Neural progenitor cell (in vitro differentiated cells): ENCODE measurements around the gene NINL. TPM values are rescaled to one million over a fixed set of nuclear protein-coding genes. Genes with fewer than 3 reads are reported as not detected.

ENCODE experiments used
- DNase-seq: peaks from one replicate; pipeline ENCODE4 v3.0.0-alpha.2; 2016; ENCODE audit warnings: low spot score
- H2AFZ ChIP-seq: fragments of 200-600 bp; sonication (generic); replicated peaks from 2 replicates; pipeline ENCODE4 v1.6.1; 2016; ENCODE audit warnings: antibody characterized with exemption
- H3F3A ChIP-seq: fragments of 200-600 bp; sonication (generic); 2 replicates; pipeline ENCODE4 v1.6.1; 2016; ENCODE audit warnings: antibody characterized with exemption, low read depth
- H3K27ac ChIP-seq: fragments of 200-600 bp; sonication (generic); 2 replicates; pipeline ENCODE4 v1.5.1; 2016; ENCODE audit warnings: mild to moderate bottlenecking
- H3K27me3 ChIP-seq: fragments of 200-600 bp; sonication (generic); 2 replicates; pipeline ENCODE4 v1.6.1; 2016; ENCODE audit warnings: mild to moderate bottlenecking, moderate library complexity
- H3K36me3 ChIP-seq: fragments of 200-600 bp; sonication (generic); 2 replicates; pipeline ENCODE4 v1.5.1; 2016
- H3K4me1 ChIP-seq: fragments of 200-600 bp; sonication (generic); 2 replicates; pipeline ENCODE4 v1.6.1; 2016; ENCODE audit warnings: mixed run types
- H3K4me2 ChIP-seq: fragments of 200-600 bp; sonication (generic); 2 replicates; pipeline ENCODE4 v1.6.1; 2016
- H3K4me3 ChIP-seq: fragments of 200-600 bp; sonication (generic); 2 replicates; pipeline ENCODE4 v1.5.1; 2016
- H3K79me2 ChIP-seq: fragments of 200-600 bp; sonication (generic); 2 replicates; pipeline ENCODE4 v1.6.1; 2016; ENCODE audit warnings: low read depth
- H3K9ac ChIP-seq: fragments of 200-600 bp; sonication (generic); 2 replicates; pipeline ENCODE4 v1.6.1; 2016
- H3K9me3 ChIP-seq: fragments of 200-600 bp; sonication (generic); 2 replicates; pipeline ENCODE4 v1.5.1; 2016; ENCODE audit warnings: low read depth
- H4K20me1 ChIP-seq: fragments of 200-600 bp; sonication (generic); 2 replicates; pipeline ENCODE4 v1.6.1; 2016; ENCODE audit warnings: low read depth
- H3K27ac Mint-ChIP-seq: 3 replicates; pipeline ENCODE4 v1.8.0; 2021; ENCODE audit warnings: mixed read lengths
- H3K27me3 Mint-ChIP-seq: 2 replicates; pipeline ENCODE4 v1.8.0; 2022; ENCODE audit warnings: low read depth, mild to moderate bottlenecking, inconsistent platforms, moderate library complexity, mixed read lengths; ENCODE audit not compliant: insufficient read depth
- H3K36me3 Mint-ChIP-seq: 3 replicates; pipeline ENCODE4 v1.8.0; 2021; ENCODE audit warnings: mixed read lengths
- H3K4me1 Mint-ChIP-seq: 3 replicates; pipeline ENCODE4 v1.8.0; 2021; ENCODE audit warnings: mixed read lengths
- H3K4me3 Mint-ChIP-seq: 3 replicates; pipeline ENCODE4 v1.8.0; 2021; ENCODE audit warnings: mild to moderate bottlenecking, moderate library complexity, mixed read lengths
- H3K9me3 Mint-ChIP-seq: 3 replicates; pipeline ENCODE4 v1.8.0; 2020; ENCODE audit warnings: mixed read lengths
- EZH2 ChIP-seq: fragments of 200-600 bp; sonication (generic); IDR thresholded peaks from 2 replicates; pipeline ENCODE4 v1.6.1; 2017; ENCODE audit warnings: antibody characterized with exemption, mild to moderate bottlenecking, moderate library complexity
- EZH2phosphoT487 ChIP-seq: fragments of 200-600 bp; sonication (generic); IDR thresholded peaks from 2 replicates; pipeline ENCODE4 v1.6.1; 2017; ENCODE audit warnings: antibody characterized with exemption
- total RNA-seq: library from RNA; depleted of rRNA; stranded (reverse); fragments of >200 nt; gene quantifications from 2 replicates; pipeline ENCODE4 v1.2.3, GENCODE V29; 2015; ENCODE audit warnings: low replicate concordance
- TF ChIP-seq, protein P1 (sequence below): fragments of 200-600 bp; sonication (generic); IDR thresholded peaks from 2 replicates; pipeline ENCODE4 v1.5.1; 2017; ENCODE audit warnings: antibody characterized with exemption, mild to moderate bottlenecking

Gene NINL
- total RNA-seq, 1 donor from 2014 or later, result 21.5 TPM

DNA sequence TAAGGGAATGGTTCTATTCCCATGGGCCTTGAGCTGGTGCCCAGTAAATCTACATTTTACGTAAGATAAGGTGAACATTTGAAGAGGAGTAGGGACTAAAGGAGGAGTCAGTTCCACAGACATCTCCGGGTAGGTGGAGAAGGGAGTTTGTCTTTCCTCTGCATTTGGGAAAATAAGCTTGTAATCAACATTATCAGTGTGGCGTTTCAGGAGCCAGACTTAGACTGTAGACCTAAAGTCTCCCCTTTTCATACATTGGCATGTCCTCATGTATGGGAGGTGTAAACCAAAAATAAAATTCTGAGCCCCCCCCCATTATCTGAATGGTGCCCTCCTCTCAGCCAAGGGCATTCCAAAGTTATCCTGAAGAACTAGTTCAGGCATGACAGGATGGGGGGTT is 40.2 kb downstream of the NINL start:
- Histone ChIP-seq H3K79me2 (peaks cover 32% of the 10 kb centered on the region), H3F3A (peaks cover 3% of the 10 kb centered on the region), H3K4me2 (no peak overlapping the region), H3K9me3 (no peaks in the 10 kb centered on the region), H3K27ac (no peak overlapping the region), H3K9ac (no peak overlapping the region), H2AFZ (no peak overlapping the region), H3K4me1 (peaks cover 27% of the 10 kb centered on the region), H3K36me3 (no peaks in the 10 kb centered on the region), H3K27me3 (no peaks in the 10 kb centered on the region), H4K20me1 (peaks cover 63% of the 10 kb centered on the region), H3K4me3 (no peak overlapping the region)
- no peaks in the 10 kb centered on the region for H3K27me3 Mint-ChIP-seq
- peaks cover 9% of the 10 kb centered on the region for H3K36me3 Mint-ChIP-seq
- H3K4me1 Mint-ChIP-seq, result peaks cover 53% of the 10 kb centered on the region
- H3K9me3 Mint-ChIP-seq, result peaks cover 4% of the 10 kb centered on the region
- no peak overlapping the region for H3K27ac Mint-ChIP-seq
- TF ChIP-seq EZH2phosphoT487, result no peak
- TF ChIP-seq, protein P1, sequence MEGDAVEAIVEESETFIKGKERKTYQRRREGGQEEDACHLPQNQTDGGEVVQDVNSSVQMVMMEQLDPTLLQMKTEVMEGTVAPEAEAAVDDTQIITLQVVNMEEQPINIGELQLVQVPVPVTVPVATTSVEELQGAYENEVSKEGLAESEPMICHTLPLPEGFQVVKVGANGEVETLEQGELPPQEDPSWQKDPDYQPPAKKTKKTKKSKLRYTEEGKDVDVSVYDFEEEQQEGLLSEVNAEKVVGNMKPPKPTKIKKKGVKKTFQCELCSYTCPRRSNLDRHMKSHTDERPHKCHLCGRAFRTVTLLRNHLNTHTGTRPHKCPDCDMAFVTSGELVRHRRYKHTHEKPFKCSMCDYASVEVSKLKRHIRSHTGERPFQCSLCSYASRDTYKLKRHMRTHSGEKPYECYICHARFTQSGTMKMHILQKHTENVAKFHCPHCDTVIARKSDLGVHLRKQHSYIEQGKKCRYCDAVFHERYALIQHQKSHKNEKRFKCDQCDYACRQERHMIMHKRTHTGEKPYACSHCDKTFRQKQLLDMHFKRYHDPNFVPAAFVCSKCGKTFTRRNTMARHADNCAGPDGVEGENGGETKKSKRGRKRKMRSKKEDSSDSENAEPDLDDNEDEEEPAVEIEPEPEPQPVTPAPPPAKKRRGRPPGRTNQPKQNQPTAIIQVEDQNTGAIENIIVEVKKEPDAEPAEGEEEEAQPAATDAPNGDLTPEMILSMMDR, result no peak
- no peak for TF ChIP-seq EZH2
- DNase-seq, result no peak
- H3K4me3 Mint-ChIP-seq, result no peak overlapping the region

DNA sequence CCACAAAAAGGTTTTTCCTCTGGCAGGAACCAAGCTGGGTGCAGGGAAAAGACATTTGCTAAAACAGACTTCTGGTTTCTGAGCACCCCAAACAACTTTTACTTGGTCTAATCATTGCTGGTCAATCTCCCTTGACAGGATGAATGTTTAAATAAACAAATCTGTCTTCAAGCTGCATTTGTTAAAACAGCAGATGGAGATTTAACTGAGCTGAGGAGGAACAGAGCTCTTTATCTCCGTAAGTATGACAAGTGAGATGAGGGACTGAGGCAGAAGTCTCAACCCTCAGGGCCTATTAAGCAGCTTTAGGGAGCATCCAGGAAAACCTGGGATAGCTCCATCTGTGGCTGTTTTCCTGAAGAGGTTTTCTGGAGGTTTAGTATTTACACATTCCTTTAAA is 40.6 kb downstream of the NINL start:
- Histone ChIP-seq H3K4me3 (no peak overlapping the region), H3K27ac (no peak overlapping the region), H2AFZ (no peak overlapping the region), H3K4me1 (peaks cover 27% of the 10 kb centered on the region), H3K9me3 (no peaks in the 10 kb centered on the region), H3K9ac (no peak overlapping the region), H4K20me1 (peaks cover 63% of the 10 kb centered on the region), H3F3A (peaks cover 3% of the 10 kb centered on the region), H3K79me2 (peaks cover 31% of the 10 kb centered on the region), H3K27me3 (no peaks in the 10 kb centered on the region), H3K36me3 (no peaks in the 10 kb centered on the region), H3K4me2 (no peak overlapping the region)
- H3K27me3 Mint-ChIP-seq, result no peaks in the 10 kb centered on the region
- H3K9me3 Mint-ChIP-seq, result peaks cover 4% of the 10 kb centered on the region
- peaks cover 9% of the 10 kb centered on the region for H3K36me3 Mint-ChIP-seq
- no peak overlapping the region for H3K4me3 Mint-ChIP-seq
- no peak for DNase-seq
- TF ChIP-seq EZH2phosphoT487, result no peak
- TF ChIP-seq, protein P1, result no peak
- TF ChIP-seq EZH2, result no peak
- H3K4me1 Mint-ChIP-seq, result peaks cover 53% of the 10 kb centered on the region
- H3K27ac Mint-ChIP-seq, result no peak overlapping the region

DNA sequence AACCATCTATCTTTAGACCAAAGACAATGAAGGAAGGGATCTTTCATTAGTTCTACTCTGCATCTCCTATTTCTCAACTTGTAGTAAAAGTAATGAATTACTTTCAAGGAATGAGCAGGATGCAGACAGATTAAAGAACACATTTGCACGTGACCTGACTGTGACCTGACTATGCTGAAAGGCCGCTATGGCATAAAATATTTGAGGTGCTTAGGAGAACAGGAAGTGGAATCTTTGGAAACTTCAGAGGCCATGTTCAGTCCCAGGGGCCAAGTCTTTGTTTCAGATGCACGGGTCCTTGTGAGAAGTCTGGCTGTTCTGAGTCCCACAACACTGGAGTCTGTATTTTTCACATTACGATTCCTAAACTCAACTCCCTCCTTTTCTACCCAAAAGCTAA is 41.0 kb downstream of the NINL start:
- H3K9me3 ChIP-seq, result no peaks in the 10 kb centered on the region
- no peak overlapping the region for H3K9ac ChIP-seq
- Mint-ChIP-seq H3K36me3 (peaks cover 5% of the 10 kb centered on the region), H3K4me1 (peaks cover 53% of the 10 kb centered on the region), H3K9me3 (peaks cover 2% of the 10 kb centered on the region), H3K27me3 (no peaks in the 10 kb centered on the region), H3K4me3 (no peak overlapping the region), H3K27ac (peak overlapping the region; percentile 89)
- no peak overlapping the region for H2AFZ ChIP-seq
- no peaks in the 10 kb centered on the region for H3K27me3 ChIP-seq
- TF ChIP-seq, protein P1, result no peak
- TF ChIP-seq EZH2, result no peak
- TF ChIP-seq EZH2phosphoT487, result no peak
- peaks cover 25% of the 10 kb centered on the region for H3K4me1 ChIP-seq
- H3K4me3 ChIP-seq, result no peak overlapping the region
- no peak overlapping the region for H3K27ac ChIP-seq
- H4K20me1 ChIP-seq, result peaks cover 63% of the 10 kb centered on the region
- H3F3A ChIP-seq, result peaks cover 3% of the 10 kb centered on the region
- H3K4me2 ChIP-seq, result no peak overlapping the region
- no peak for DNase-seq
- H3K36me3 ChIP-seq, result no peaks in the 10 kb centered on the region
- H3K79me2 ChIP-seq, result peaks cover 31% of the 10 kb centered on the region

DNA sequence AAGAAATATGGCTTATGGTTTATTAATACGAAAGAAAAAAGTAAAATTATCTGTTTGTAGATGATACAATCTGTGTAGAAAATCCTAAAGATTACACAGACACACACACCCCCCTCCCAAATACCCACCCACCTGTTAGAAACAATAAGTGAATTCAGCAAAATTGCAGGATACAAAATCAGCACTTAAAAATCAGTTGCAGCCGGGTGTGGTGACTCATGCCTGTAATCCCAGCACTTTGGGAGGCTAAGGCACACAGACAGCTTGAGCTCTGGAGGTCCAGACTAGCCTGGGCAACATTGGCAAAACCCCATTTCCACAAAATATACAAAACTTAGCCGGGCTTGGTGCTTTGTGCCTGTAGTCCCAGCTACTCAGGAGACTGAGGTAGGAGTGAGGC is 42.3 kb downstream of the NINL start:
- peaks cover 54% of the 10 kb centered on the region for H3K4me1 Mint-ChIP-seq
- peaks cover 5% of the 10 kb centered on the region for H3K36me3 Mint-ChIP-seq
- no peak for DNase-seq
- Histone ChIP-seq H3K4me3 (no peak overlapping the region), H3K36me3 (no peaks in the 10 kb centered on the region), H3K27me3 (no peaks in the 10 kb centered on the region), H3K27ac (no peak overlapping the region), H4K20me1 (peaks cover 67% of the 10 kb centered on the region), H3F3A (peaks cover 3% of the 10 kb centered on the region), H3K9ac (no peak overlapping the region), H2AFZ (no peak overlapping the region), H3K9me3 (no peaks in the 10 kb centered on the region), H3K79me2 (peaks cover 38% of the 10 kb centered on the region), H3K4me1 (peaks cover 25% of the 10 kb centered on the region), H3K4me2 (no peak overlapping the region)
- H3K27me3 Mint-ChIP-seq, result no peaks in the 10 kb centered on the region
- no peak overlapping the region for H3K4me3 Mint-ChIP-seq
- H3K27ac Mint-ChIP-seq, result no peak overlapping the region
- TF ChIP-seq, protein P1, result no peak
- TF ChIP-seq EZH2, result no peak
- no peak for TF ChIP-seq EZH2phosphoT487
- H3K9me3 Mint-ChIP-seq, result peaks cover 2% of the 10 kb centered on the region
